Kidney capillary endothelial cell (primary cell): ENCODE measurements around the gene TMED8.
"Not testable (repeated sequence)": the region's sequence is repeated elsewhere in the genome, so short reads cannot be mapped to it uniquely, and the experiment has no call there.

Experiments used
- DNase-seq: peaks from one replicate; pipeline ENCODE4 v3.0.0-alpha.2; 2018; ENCODE audit warnings: low spot score

The TMED8 gene

DNA sequence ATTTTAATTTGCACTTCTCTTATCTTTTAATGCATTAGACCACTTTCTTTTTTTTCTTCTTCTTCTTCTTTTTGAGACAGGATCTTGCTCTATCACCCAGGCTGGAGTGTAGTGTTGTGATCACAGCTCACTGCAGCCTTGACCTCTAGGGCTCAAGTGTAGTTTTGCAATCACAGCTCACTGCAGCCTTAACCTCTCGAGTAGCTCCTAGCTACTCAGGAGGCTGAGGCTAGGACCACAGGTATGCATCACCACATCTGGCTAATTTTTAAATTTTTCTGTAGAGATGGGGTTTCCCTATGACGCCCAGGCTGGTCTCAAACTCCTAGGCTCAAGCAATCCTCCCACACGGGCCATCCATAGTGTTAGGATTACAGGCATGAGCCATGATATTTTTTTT lies 12.7 kb downstream of the TMED8 start:
- DNase-seq, result no peak

DNA sequence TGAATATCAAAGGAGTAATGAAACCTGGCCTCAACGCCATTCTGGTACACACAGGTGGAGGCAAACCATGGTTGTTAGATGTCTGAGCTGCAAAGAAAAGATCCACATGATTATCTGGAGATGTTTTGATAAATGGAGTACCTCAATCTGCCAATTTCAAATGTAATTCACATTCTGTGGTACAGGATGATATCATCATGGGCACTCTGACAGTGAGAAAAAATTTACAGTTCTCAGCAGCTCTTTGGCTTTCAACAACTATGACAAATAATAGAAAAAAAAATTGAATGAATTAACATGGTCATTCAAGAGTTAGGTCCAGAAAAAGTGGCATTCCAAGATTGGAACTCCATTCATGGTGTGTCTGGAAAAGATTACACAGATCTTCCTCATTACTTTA lies 17.3 kb downstream of the TMED8 start:
- DNase-seq, result no peak

DNA sequence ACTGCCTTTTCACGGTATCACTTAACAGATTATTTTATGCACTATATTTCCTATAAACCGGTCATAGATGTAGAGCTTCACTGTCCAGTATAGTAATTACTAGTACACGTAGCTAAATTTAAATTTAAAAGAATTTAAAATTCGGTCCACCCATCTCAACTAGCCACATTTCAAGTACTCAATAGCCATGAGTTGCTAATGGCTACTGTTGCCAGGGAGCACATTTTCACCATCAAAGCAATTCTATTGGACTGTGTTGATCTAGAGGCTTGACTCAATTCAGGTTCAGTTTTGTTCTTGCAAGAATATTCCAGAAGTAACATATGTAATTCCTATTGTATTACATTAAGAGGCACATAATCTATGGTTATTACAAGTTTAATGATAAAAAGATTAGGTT lies 20.0 kb downstream of the TMED8 start:
- no peak for DNase-seq

DNA sequence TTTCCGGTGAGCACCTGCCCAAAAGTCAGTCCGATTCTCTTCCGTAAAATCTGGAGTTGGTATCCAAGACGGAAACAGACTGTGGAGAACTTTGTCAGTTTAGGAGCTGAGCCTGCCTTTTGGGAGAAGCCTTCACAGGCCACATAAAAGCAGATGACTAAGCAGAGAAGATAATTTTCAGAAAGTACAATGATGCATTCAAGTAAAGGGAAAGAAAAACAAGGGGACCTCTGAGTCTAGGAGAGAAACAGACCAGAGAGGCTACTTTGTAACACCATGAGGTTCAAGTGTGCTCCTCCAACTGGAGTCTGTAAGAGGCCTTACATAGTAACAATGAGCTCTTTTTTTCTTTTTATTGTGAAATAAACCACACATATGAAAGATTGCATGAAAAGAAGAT lies 21.1 kb downstream of the TMED8 start:
- DNase-seq, result no peak

DNA sequence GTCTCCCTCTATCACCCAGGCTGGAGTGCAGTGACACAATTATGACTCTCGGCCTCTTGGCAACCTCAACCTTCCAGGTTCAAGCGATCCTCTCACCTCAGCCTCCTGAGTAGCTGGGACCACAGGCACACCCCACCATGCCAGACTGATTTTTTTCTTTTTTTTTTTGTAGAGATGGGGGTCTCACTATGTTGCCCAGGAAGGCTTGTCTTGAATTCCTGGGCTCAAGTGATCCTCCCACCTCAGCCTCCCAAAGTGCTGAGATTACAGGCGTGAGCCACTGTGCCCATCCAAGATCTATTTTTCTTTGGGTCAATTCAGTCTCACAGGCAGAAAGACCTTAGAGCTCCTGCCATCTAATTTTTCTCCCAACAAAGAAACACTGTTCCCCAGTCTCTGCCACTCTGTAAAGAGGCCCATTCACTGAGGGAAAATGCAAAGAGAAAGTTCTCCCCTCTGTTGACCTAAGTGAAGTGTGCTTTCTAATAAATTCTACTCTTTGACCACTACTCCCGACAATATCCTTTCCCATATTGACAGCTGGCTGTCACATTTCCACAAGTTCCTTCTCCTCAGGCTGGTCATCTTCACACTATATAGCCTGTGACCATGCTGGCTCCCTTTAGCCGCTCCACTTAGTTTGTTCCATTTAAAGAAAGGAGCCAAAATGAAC lies 23.3 kb downstream of the TMED8 start:
- DNase-seq, result no peak

DNA sequence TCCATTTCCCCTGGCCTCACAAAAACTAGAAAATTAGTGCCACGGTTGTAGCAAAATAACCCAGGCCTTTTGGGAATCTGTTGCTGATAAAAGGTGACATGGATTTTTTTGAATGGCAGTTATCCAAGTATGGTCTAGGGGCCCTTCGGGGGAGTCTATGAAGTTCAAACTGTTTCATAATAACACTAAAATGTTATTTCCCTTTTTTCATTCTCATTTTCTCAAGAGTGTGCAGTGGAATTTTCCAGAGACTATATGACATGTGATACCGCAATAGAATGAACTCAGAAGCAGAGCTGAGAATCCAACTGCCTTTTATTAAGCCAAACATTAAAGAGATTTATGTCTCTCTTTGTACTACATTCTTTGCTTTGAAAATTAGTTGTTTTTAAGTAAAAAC lies 29.1 kb downstream of the TMED8 start:
- no peak for DNase-seq

DNA sequence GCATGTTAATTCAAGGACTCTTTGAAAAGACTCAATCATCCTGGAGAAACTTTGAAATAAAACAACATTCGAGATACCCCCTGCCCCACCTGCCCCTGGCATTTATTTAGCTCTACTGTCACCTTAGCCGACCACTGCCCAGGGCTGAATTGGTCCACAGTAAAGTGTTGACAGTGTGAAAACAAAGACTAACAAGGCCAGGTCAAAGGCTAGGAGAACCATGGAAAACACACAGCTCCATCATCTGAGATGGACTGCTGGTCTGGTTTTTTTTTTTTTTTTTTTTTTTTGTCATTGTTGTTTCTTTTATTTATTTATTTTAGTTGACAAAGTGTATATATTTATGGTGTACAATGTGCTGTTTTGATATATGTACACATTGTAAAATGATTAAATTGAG lies 30.4 kb downstream of the TMED8 start:
- no peak for DNase-seq

DNA sequence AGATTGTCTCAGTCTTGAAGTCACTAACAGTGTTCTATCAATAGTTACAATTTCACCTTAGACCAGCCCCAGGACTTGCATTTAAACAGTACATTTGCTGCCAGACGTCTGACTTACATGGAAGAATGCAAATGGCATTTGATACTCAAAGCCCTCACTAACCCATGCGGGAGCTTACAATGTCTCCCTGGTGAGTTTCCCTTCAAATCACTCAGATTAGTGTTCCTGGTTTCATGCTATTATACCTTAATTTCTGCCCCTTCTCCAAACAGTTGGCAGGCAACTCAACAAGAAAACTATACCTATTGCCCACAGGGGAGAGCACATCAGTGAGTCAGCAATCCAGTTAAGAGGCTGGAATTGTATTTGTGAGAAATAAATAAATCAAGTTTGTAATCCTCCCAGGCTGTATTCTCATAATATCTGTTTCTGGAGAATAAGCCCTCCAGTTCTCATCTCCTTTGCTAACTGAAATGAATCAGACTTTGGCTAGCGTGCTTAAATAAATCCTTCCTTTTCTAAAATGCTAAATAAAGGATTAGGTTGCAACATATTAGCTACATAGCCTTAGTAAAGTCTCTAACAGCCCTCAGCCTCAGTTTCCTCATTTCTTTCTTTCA lies 32.4 kb downstream of the TMED8 start:
- no peak for DNase-seq

DNA sequence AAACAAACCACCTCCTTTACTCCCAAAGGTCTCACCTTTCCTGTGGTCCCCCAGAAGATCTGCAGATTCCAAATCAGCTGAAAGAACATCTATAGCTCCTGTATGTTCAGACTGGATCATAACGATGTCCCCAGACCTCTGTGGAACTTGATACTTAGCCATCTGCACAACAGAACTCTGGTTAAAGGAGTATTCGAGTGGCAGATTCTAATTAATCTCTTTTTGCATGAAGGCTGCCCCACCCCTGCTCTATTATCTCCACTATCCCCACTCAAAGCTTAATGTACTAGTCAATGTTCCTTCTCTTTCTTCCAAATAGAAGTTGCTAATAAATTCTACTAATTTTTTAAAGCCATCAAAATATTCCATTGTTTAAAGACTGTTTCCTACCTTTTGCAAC lies 33.2 kb downstream of the TMED8 start:
- no peak for DNase-seq

DNA sequence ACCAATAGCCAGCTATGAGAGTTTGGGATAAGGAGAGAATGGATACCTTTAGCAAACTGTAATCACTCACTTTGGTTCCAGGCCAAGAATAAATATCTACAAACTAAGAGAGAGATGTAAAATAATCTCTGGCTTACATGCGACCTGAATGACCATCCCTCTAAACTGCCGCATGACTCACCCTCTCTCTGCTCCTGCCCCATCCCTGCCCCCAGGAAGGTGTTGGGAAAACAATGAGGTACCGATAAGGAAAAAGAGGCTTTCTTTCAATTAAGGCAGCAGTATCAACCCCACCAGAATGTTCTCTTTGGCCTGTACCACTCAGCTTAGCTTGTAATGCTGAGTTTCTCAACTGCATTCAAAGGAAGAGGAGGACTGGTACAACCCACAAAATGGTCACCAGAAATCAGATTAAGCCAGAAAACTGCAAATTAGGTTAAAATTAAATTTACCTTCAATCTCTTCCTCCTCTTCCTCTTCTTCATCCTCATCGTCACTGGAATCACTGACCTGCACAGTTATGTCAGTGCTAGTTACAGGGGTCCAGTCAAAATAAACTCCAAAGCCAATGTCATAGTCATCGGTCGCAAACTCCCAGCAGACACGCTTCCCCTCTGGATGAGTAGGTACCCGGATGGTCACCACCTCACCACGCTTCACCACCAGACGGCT lies 34.0 kb downstream of the TMED8 start:
- DNase-seq, result no peak

DNA sequence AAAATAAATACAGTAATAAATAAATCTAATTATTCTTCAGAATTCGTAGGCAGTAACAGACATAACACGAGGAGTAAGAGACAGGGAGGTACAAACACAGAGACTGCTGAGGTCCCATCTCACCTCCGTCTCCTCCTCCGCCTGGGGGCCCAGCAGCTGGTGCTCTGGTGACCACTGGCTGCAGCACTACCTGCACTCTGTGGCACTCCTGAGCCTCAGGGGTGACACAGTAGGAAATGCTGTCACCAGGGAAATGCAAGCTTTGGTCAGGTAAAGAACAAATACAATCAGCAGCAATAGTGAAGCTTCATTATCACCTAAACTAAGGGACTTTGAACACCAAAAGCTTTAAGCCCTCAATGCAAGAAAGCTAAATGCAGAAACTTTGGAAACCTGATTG lies 36.5 kb downstream of the TMED8 start:
- no peak for DNase-seq

DNA sequence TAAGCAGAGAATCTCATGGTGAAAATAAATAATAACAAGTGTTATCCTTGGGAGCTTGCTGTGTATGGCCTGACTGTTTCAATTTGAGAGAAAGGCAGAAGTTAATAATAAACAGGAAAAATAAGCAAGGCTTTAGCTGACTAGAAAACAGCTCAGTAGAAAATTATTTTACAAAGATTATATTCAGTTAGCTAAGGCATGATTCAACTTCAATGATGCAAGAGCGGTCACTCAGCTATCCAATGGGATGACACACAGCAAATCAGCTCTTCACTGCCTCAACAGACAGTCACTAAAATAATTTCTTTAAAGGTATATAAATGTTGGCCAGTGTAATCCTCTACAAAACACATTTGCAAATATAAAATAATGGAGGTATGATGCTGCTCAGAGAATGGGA lies 37.5 kb downstream of the TMED8 start:
- no peak for DNase-seq

DNA sequence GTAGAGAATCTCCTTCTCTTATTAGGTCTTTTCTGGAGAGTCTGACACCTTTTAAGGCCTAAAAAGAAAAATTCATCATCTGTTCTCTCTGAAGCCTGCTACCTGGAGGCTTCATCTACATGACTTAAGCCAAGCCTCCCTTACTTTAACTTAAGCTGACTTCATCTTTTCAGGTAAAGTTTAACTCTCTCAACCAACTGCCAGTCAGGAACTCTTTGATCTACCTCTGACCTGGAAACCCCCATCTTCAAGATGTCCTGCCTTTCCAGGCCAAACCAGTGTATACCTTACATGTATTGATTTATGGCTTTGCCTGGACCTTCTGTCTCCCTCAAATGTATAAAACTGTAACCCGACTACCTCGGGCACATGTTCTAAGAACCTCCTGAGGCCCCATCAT lies 38.6 kb downstream of the TMED8 start:
- no peak for DNase-seq

DNA sequence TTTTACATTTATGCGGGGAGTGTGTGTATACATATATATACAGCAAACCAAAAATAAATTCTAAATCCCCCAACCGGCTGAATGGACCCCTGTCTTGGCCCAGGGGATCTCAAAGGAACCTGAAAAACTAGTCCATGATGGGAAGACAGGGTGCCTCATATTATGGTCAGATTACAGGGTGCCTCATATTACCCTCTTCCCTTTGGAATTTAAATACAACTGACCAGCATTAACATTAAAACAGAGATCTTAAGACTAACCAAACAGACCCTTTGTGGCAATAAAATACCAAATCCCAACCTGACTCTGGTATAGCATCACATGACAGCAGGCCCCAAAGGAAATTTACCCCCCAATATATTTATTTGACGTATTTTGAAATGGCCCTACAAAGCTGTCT lies 39.0 kb downstream of the TMED8 start:
- DNase-seq, result no peak

DNA sequence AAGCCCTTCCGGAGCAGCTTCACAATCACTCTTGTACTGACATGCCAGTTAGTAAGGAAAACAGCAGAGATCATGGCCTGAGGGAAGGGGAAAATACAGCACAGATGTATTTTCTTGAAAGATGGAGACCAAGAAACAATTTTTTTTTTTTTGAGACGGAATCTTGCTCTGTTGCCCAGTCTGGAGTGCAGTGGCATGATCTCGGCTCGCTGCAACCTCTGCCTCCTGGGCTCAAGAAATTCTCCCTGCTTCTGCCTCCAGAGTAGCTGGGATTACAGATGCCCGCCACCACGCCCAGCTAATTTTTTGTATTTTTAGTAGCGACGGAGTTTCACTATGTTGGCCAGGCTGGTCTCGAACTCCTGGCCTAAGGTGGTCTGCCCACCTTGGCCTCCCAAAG lies 39.6 kb downstream of the TMED8 start:
- not testable (repeated sequence) for DNase-seq

DNA sequence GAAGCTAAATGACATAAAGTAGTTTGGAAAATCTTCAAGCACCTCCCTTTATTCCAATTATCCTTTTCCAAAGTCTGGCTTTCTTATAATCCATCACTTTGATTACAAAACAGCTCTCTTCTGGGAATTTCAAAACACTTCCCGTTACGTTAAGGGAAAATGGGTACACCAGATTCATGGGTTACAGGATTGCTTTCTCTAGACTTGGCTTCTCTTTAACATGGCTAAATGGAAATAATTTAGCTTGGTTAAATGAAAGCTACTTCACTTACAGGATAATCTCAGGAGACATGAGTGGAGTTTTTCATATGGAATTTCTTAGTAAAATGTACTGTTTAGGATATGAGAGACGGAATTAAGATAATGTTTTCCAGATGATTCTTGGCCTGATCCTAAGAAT lies 41.3 kb downstream of the TMED8 start:
- no peak for DNase-seq

DNA sequence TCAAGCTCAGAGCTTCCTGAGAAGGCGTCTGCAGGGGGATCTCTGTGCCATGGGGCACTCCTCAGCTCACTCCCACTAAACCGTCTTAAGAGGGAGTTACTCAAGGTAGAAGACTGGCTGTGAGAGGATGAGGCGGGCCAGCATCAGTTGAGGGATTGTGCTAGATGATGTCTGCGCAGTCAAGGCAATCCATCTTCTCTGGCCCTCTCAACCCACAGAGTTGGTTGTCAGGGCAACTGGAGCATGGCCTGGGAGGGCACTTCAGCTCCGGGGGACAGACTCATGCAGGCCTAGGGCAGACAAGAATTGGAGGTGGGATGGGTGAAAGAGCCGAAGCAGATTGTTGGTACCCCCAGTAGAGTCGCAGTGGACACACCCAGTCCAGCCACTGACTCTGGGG lies 47.0 kb downstream of the TMED8 start:
- no peak for DNase-seq

DNA sequence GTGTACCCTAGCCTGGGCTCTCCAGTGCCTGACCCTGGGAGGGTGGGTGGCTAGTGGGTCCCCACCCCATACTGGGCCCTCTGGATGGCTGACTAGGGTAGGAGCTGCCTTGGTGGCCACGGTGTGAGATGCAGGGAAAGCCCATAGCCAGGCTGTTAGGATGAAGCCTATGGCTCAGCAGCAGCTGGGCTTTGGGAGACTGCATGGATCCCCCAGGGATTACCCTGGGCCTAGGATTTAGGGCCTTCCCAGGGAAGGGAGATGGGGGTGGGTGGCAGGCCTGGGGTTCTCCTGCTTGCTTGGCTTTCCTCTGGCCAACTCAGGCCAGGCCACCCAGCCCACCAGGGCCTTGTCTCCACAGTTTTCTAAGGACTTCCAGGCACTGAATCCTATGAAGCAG lies 49.8 kb downstream of the TMED8 start:
- DNase-seq, result no peak

DNA sequence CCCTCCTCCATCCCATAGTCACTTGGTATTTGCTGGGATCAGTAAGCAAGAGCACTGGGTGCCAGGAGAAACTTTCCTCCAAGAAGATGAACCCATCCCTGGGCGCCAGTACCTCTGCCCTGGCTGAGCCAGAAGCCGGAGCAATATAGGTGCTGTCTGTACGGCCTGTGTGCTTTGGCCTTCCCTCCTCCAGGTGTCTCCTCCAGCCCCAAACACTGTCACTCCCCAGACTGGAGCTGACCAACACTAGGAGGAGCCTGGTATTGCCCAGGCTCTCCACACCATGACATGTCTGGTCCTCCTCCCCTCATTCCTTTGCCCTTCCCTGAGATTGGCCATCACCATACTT lies 51.2 kb downstream of the TMED8 start:
- DNase-seq, result no peak

DNA sequence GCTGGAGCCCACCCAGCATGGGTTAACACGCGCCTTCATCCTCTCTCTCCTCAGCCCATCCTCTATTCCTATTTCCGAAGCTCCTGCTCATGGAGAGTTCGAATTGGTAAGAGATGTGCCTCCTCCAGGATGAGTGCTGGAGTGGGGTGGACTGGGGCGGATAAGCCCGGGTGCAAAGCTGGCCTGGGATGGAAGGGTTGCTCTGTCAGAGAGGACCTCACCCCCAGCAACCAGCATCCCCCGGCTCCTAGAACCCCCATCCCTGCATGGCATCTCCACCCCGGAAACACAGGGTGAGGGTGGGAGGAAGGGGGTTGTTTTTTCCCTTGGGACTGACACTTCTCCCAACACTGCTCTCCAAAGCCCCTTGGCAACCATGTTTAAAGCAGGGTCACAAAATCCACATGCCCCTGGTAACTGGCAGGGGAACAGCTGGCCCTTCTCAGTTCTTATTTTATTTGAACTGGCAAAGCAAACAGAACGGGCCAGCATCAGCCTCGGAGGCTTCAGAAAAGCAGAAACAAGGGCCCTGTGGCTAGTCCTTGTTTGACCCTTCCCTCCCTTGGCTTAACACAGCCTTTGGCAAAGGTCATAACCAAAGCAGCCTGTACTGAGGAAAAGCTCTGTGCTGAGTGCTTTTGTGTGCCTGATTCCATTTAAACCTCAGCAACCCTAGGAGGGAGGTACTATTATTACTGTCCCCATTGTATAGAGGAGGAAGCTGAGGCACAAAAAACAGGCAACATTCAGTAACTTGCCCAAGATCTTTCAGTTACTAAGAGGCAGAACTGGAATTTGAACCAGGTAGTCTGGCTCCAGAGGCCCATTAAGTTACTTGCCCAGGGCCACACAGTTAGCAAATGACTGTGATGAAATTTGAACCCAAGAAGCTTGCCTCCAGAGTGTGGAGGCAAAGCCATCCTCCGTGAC lies 51.8 kb downstream of the TMED8 start:
- DNase-seq, result no peak

DNA sequence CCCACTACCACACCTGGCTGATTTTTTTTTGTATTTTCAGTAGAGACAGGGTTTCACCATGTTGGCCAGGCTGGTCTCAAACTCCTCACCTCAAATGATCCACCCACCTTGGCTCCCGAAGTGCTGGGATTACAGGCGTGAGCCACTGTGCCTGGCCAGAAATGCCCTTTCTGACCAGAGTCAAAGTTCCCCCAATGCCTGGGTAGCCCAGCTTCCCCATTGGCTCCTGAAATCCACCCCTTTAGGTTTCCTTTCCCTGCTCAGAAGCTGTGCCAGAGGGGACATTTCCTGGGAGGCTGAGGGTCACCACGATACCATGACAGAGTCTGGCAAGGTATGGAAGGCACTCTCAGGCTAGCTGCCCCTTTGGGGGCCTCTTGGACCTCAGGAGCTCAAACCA lies 52.6 kb downstream of the TMED8 start:
- no peak for DNase-seq

DNA sequence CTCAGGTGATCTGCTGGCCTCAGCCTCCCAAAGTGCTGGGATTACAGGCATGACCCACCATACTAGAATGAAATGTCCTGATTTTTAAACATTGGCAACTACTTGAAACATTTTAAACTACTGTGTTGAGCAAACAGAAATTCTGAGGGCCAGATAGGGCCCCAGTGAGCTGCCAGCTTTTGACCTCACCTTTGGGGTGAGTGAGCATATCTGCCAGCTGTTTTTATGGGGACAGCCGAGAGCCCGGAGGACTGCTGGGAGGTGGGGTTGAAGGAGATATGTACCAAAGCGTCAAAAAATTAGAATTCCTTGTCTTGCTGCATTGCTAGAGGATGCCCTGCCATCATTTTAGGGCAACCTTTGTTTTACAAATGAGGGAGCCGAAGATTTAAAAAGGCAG lies 53.3 kb downstream of the TMED8 start:
- DNase-seq, result no peak

DNA sequence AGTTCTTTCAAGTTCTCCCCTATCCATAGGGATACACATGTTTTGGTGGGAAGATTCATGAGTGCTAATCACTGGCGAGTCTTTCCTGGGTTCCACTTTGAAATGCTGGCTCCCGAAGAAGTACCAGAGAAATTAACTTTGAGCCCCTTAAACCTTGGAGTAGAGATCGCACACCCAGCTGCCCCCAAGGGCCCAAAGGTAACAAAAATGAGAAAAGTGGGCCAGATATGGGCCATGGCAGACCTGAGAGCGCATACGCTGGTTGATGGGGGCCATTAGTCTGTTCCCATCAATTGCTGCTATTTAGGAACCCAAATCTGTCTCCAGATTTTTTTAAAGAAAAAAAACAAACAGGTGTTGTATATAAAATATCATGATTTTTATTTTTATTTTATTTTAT lies 53.9 kb downstream of the TMED8 start:
- no peak for DNase-seq
